ENCODE results near the gene CRIP1.

CRIP1 gene

DNA sequence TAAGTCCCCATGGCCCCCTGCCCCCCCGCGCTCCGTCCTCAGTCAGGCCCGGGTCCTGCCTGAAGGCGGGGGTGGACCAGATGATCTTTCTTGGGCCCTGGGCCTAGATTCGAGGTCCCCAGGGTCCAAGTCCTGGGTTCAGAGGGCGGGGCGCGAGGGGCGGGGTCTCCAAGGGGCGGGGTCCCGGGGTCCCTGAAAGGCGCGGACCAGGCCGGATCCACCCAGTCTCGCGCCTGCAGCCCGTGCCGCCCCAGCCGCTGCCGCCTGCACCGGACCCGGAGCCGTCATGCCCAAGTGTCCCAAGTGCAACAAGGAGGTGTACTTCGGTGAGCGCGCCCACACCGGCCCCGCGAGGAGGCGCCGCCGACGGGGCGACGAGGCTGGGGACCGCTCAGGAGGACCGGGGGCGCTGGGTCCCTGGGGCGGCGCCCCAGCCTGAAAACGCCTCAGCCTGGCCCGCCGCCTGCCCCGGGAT is 325 bp downstream of the CRIP1 start:
- DNase-seq (ENCODE audit: low spot score) = no peak
- TF ChIP-seq, protein P1, sequence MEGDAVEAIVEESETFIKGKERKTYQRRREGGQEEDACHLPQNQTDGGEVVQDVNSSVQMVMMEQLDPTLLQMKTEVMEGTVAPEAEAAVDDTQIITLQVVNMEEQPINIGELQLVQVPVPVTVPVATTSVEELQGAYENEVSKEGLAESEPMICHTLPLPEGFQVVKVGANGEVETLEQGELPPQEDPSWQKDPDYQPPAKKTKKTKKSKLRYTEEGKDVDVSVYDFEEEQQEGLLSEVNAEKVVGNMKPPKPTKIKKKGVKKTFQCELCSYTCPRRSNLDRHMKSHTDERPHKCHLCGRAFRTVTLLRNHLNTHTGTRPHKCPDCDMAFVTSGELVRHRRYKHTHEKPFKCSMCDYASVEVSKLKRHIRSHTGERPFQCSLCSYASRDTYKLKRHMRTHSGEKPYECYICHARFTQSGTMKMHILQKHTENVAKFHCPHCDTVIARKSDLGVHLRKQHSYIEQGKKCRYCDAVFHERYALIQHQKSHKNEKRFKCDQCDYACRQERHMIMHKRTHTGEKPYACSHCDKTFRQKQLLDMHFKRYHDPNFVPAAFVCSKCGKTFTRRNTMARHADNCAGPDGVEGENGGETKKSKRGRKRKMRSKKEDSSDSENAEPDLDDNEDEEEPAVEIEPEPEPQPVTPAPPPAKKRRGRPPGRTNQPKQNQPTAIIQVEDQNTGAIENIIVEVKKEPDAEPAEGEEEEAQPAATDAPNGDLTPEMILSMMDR (IDR thresholded peaks at IDR 0.05; ENCODE audit: extremely low read depth, missing control alignments) = no peak

- no peak for DNase-seq (ENCODE audit: low spot score)
- TF ChIP-seq, protein P1 (IDR thresholded peaks at IDR 0.05; ENCODE audit: extremely low read depth, missing control alignments) = no peak
Measured at GRCh38 chr14:105487449-105487985, 831 bp downstream of the CRIP1 start.

DNA sequence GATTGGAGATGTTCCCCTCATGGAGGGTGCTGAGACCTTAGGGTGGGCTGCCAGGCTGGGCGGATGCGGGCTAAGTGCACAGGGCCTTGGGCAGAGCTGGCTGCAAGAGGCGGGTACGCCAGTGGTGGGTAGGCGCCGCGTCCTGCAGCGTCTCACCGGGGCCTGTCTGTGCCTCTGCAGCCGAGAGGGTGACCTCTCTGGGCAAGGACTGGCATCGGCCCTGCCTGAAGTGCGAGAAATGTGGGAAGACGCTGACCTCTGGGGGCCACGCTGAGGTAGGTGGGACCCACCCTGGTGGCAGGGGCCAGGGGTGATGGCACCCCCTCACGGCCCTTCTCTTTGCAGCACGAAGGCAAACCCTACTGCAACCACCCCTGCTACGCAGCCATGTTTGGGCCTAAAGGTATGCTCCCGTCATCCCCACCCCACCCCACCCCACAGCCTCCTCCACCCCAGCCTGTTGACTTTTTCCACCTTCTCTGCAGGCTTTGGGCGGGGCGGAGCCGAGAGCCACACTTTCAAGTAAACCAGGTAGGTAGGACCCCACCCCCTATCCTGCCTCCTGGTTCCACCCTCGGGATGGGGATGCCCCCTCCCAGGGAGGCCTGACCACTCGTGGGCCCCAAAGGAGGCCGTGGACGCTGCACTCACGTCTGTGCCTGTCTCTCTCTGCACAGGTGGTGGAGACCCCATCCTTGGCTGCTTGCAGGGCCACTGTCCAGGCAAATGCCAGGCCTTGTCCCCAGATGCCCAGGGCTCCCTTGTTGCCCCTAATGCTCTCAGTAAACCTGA is 1.5 kb downstream of the CRIP1 start:
- TF ChIP-seq, protein P1 (IDR thresholded peaks at IDR 0.05; ENCODE audit: extremely low read depth, missing control alignments) = no peak
- DNase-seq (ENCODE audit: low spot score) = no peak

- no peak for DNase-seq (ENCODE audit: low spot score)
- TF ChIP-seq, protein P1 (IDR thresholded peaks at IDR 0.05; ENCODE audit: extremely low read depth, missing control alignments) = no peak
Measured at GRCh38 chr14:105488781-105489541, 2.3 kb downstream of the CRIP1 start.

DNA sequence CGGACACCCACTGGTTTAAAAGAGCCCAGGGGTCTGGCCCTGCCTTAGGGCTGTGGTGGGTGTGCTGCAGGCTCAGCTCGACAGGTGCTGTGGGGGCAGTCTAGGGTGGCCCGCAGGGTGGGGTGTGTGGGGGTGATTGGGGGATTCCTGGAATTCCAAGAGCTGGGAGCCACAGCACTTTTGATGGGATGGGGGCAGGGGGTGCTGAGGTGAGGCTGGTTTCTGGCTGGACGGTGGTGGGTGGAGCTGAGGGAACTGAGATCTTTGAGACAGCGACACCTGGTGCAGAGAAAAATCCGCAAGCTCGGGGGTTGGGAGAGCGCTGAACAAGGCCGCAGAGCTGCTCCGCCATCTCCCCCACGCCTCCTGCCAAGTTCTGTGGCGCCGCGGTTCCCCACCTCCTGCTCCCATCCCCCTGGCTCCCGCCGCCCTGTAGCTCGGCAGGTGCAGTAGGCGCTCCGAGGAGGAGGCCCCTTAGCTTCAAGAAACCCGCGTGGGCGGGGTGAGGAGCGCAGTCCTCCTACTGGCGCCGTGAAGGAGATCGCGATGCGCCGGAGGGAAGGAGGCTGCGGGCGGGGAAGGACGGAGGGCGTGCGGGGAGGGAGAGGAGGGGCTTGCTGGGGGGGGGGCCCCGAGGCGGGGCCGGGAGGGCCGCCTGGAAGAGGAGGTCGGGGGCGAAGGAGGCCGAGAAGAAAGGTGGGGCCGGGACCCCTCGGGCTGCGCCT is 3.0 kb downstream of the CRIP1 start:
- TF ChIP-seq, protein P1 (IDR thresholded peaks at IDR 0.05; ENCODE audit: extremely low read depth, missing control alignments) = peak; percentile 44
- peak; percentile 90 for DNase-seq (ENCODE audit: low spot score)

DNA sequence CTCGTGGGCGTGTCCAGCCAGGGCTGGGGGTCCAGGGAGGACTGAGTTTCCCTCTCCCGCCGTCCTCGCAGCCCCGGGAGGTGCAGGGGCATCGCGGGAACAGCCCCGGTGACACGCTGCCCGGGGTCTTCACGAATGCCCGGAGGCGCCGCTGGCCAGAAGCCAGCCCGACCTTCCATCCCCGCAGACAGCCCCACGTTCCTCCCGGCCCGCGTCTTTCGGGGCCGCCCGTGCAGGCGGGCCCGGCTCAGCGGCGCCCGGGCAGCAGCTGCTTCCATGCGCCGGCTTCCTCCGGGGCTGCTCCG is 3.5 kb downstream of the CRIP1 start:
- no peak for DNase-seq (ENCODE audit: low spot score)
- TF ChIP-seq, protein P1 (IDR thresholded peaks at IDR 0.05; ENCODE audit: extremely low read depth, missing control alignments) = no peak
